RWPE2 (cell line): ENCODE measurements around the gene ERCC6L2.

Source experiments
- ATAC-seq: fragments of 200-7000 bp; cut with Tn5 transposase; 3 replicates; pipeline ENCODE4 v1.9.1; 2021; ENCODE audit warnings: low read depth
- DNase-seq: peaks from one replicate; pipeline ENCODE4 v3.0.0-alpha.2; 2020; ENCODE audit warnings: low spot score
- H3K27ac ChIP-seq: fragments of 450-650 bp; 2 replicates; pipeline ENCODE4 v1.5.1; 2017; ENCODE audit warnings: mild to moderate bottlenecking; ENCODE audit not compliant: poor library complexity, severe bottlenecking
- H3K27me3 ChIP-seq: fragments of 250-450 bp; sonication (Bioruptor Pico); 2 replicates; pipeline ENCODE4 v1.5.1; 2021; ENCODE audit warnings: mild to moderate bottlenecking, moderate library complexity; ENCODE audit not compliant: insufficient read depth, poor library complexity, severe bottlenecking
- H3K36me3 ChIP-seq: fragments of 250-450 bp; sonication (Bioruptor Pico); 2 replicates; pipeline ENCODE4 v1.5.1; 2020; ENCODE audit warnings: low read depth, mild to moderate bottlenecking, moderate library complexity
- H3K4me1 ChIP-seq: fragments of 250-450 bp; sonication (Bioruptor Pico); 2 replicates; pipeline ENCODE4 v1.5.1; 2021; ENCODE audit warnings: mild to moderate bottlenecking, moderate library complexity; ENCODE audit not compliant: insufficient read depth, poor library complexity, severe bottlenecking
- H3K4me3 ChIP-seq: fragments of 250-450 bp; sonication (Bioruptor Pico); 2 replicates; pipeline ENCODE4 v1.5.1; 2021; ENCODE audit warnings: mild to moderate bottlenecking, moderate library complexity; ENCODE audit not compliant: severe bottlenecking
- H3K9me3 ChIP-seq: fragments of 250-450 bp; sonication (Bioruptor Pico); 2 replicates; pipeline ENCODE4 v1.5.1; 2021; ENCODE audit warnings: mild to moderate bottlenecking, moderate library complexity; ENCODE audit not compliant: severe bottlenecking
- TF ChIP-seq, protein P1 (sequence below): fragments of 450-650 bp; IDR thresholded peaks from one replicate; pipeline ENCODE4 v1.5.1; 2017; ENCODE audit warnings: mild to moderate bottlenecking, moderate library complexity; ENCODE audit not compliant: poor library complexity, severe bottlenecking

The ERCC6L2 gene

DNA sequence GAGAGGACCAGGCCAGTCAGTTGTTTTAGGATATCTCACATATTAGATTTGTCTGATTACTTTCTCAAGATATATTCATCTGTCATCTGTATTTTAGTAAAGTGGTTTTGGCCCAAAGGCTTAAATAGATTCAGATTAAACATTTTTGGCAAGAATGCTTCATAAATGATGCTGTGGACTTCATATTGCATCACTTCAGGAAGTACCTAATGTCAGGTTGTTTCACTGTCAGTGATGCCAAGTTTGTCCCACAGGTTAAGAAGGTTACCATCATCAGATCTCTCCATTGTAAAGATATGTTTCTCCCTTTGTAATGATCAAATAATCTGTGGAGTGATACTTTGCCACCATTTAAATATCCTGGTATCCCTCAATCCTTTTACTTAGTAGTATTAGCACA is 37.3 kb downstream of the ERCC6L2 start:
- DNase-seq (no peak), ATAC-seq (no peak)
- Histone ChIP-seq H3K4me3 (no peak overlapping the region), H3K36me3 (peaks cover 58% of the 10 kb centered on the region), H3K4me1 (peaks cover 6% of the 10 kb centered on the region), H3K27ac (no peak overlapping the region), H3K9me3 (no peaks in the 10 kb centered on the region), H3K27me3 (no peaks in the 10 kb centered on the region)
- TF ChIP-seq, protein P1, sequence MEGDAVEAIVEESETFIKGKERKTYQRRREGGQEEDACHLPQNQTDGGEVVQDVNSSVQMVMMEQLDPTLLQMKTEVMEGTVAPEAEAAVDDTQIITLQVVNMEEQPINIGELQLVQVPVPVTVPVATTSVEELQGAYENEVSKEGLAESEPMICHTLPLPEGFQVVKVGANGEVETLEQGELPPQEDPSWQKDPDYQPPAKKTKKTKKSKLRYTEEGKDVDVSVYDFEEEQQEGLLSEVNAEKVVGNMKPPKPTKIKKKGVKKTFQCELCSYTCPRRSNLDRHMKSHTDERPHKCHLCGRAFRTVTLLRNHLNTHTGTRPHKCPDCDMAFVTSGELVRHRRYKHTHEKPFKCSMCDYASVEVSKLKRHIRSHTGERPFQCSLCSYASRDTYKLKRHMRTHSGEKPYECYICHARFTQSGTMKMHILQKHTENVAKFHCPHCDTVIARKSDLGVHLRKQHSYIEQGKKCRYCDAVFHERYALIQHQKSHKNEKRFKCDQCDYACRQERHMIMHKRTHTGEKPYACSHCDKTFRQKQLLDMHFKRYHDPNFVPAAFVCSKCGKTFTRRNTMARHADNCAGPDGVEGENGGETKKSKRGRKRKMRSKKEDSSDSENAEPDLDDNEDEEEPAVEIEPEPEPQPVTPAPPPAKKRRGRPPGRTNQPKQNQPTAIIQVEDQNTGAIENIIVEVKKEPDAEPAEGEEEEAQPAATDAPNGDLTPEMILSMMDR: no peak

GRCh38 chr9:95920017-95920416 is 44.5 kb downstream of the ERCC6L2 start:
- H3K9me3 ChIP-seq: no peaks in the 10 kb centered on the region
- peaks cover 85% of the 10 kb centered on the region for H3K36me3 ChIP-seq
- no peak overlapping the region for H3K27ac ChIP-seq
- DNase-seq (no peak), ATAC-seq (no peak)
- H3K4me1 ChIP-seq: no peaks in the 10 kb centered on the region
- H3K4me3 ChIP-seq: no peak overlapping the region
- no peaks in the 10 kb centered on the region for H3K27me3 ChIP-seq
- TF ChIP-seq, protein P1: no peak

DNA sequence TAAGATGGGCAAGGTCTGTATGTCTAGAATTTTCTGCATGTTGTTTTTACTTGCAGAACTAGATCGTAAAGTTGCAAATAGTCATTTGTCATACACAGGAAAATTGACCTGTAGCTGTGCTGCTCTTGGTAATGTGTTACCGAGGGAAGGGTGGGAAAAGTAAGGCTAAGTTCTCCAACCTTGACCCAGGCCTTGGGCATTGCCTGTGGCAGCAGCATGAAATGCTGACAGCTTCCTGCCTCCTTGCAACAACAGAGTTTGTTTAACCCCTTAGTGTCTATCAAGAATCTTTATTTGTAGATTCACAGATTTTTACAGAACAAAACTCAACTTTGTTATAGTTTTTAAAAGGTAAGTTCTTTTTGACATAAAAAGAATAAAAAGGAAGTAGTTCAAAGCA is 48.3 kb downstream of the ERCC6L2 start:
- Histone ChIP-seq H3K36me3 (peaks cover 90% of the 10 kb centered on the region), H3K27ac (no peak overlapping the region), H3K4me1 (no peaks in the 10 kb centered on the region), H3K4me3 (no peak overlapping the region), H3K9me3 (no peaks in the 10 kb centered on the region), H3K27me3 (no peaks in the 10 kb centered on the region)
- no peak for ATAC-seq
- DNase-seq: no peak
- TF ChIP-seq, protein P1: no peak

DNA sequence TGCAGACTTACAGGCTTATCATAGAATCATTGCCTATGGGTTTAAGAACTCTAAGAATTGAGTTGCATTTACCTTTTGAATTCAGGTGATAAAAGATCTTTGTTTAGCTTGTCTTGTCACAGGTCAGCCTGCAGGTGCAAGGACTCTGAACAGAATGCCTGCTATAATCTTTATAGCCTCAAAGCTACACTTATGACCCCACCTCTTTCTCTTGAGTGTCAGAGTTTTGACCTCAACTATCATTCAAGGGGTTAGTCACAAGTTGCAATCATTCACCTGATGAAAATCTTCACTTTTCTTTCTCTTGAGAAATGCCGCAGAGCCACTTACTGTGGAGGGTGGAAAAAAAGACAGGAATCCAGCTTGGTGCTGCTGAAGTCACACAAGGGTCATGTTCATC is 49.5 kb downstream of the ERCC6L2 start:
- Histone ChIP-seq H3K27ac (no peak overlapping the region), H3K4me3 (no peak overlapping the region), H3K27me3 (no peaks in the 10 kb centered on the region), H3K4me1 (no peaks in the 10 kb centered on the region), H3K9me3 (no peaks in the 10 kb centered on the region), H3K36me3 (peaks cover 96% of the 10 kb centered on the region)
- TF ChIP-seq, protein P1: no peak
- ATAC-seq (no peak), DNase-seq (no peak)

DNA sequence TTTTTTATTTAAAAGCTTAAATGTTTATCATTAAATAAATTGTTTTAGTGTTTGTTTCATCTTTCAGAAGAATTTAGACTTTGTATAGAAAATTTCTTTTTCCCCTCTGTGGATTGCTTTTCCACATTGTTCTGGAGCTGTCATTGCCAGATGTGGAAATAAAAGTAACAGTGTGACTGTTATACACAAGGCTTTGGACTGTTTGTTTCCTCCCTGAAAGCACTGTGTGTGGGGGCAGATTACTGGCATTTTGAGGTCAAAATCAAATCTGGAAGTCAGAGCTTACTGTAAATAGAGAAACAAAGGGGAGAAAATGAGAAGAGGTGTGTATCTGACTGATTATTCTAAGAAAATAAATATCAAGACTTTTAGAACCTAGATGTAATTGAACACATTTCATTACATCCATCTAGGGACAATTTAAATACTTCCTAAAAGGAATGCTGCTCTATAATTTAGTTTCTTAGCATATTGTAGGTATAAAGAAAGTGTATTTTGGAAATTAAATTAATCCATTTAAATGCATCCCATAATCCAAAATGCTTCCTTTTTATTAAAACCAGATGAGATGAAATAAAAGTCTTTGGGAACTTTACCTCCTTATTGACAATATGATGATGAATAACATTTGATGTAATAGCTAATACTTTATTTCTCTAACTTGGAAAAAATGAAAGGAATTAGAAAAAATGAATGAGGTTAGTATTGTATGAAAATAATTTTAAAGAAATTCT is 51.9 kb downstream of the ERCC6L2 start:
- no peak overlapping the region for H3K4me3 ChIP-seq
- no peaks in the 10 kb centered on the region for H3K4me1 ChIP-seq
- H3K36me3 ChIP-seq: peaks cover 95% of the 10 kb centered on the region
- no peaks in the 10 kb centered on the region for H3K27me3 ChIP-seq
- TF ChIP-seq, protein P1: no peak
- DNase-seq: no peak
- no peak overlapping the region for H3K27ac ChIP-seq
- ATAC-seq: no peak
- no peaks in the 10 kb centered on the region for H3K9me3 ChIP-seq
